RWPE1 (cell line): Measurements from ENCODE around the gene TMEM205.

ENCODE experiments used
- CTCF ChIA-PET: fragments of 350-600 bp; sonication (Branson Sonifier 250); formaldehyde crosslinking; extraction: SDS; loops from one replicate; lab custom pipeline; 2021; lab: Yijun Ruan, JAX
- POLR2A ChIA-PET: fragments of 400-600 bp; formaldehyde crosslinking; extraction: SDS; loops from one replicate; lab custom pipeline; 2020; ENCODE audit warnings: antibody characterized with exemption; ENCODE audit not compliant: low non-redundant PET; lab: Yijun Ruan, JAX
- DNase-seq: peaks from one replicate; pipeline ENCODE4 v3.0.0; 2012; ENCODE audit warnings: low spot score
- H3K27ac ChIP-seq: fragments of 450-650 bp; 2 replicates; pipeline ENCODE4 v1.5.1; 2017
- CTCF ChIP-seq: fragments of 450-650 bp; conservative IDR thresholded peaks from 2 replicates; pipeline ENCODE4 v1.5.1; 2017; ENCODE audit warnings: low read depth, mild to moderate bottlenecking

Gene TMEM205

DNA sequence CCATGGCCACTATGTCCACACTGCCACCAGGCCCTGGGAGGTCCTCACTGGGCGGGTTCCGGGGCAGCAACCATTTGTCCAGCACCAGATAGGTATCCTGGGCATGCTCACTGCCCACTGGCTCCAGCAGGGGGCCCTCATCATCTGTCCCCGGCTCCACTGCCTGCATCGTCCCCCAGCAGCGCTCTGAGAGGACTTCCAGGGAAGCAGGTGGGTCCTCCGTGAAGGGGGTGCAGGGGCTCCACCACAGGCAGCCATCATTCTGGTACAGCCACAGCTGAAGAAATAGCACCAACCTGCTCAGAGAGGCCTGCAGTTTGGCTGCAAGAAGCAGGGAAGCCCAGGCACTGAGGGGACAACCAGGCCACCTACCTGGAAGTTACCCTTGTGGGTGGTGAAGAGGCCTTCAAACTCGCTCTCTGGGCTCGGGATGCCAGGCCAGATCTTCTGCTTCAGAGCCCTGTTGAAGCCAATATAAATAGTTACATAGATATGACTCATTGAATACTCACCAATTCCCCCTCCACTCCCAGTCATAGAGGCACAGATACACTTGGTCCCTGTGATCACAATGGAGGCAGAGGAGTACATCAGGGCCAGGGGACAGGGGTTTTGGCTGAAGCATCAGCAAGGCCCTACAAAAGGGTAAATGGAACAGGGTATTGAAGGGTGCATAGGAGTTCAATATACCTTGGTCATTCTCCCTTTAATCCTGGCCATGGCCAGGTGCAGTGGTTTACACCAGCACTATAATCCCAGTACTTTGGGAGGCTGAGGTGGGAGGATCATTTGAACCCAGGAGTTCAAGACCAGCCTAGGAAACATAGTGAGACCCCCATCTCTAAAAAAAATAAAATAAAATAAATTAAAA lies 32.5 kb upstream of the TMEM205 start:
- peak; percentile 37 for TF ChIP-seq CTCF
- ChIA-PET CTCF (interaction anchor here (0.7 kb wide), 1 partner anchor 17 kb away, joined by 3 read pairs; no protein-coding TSS in a partner anchor), POLR2A (no interaction called here)
- DNase-seq = peak; percentile 89
- H3K27ac ChIP-seq = peak overlapping the region; percentile 96

GRCh38 chr19:11377756-11378155 lies 31.7 kb upstream of the TMEM205 start:
- TF ChIP-seq CTCF = no peak
- H3K27ac ChIP-seq = peak overlapping the region; percentile 96
- ChIA-PET CTCF (interaction anchor here (0.7 to 1.2 kb wide), 3 partner anchors 16 to 105 kb away, joined by 3 to 5 read pairs (median 3); no protein-coding TSS in a partner anchor), POLR2A (no interaction called here)
- no peak for DNase-seq

- TF ChIP-seq CTCF = no peak
- H3K27ac ChIP-seq = peak overlapping the region; percentile 96
- POLR2A ChIA-PET = no interaction called here
- CTCF ChIA-PET = interaction anchor here (0.6 to 1.3 kb wide), 4 partner anchors 83 to 342 kb away, joined by 3 to 5 read pairs (median 3); no protein-coding TSS in a partner anchor
- peak; percentile 46 for DNase-seq
Observed at GRCh38 chr19:11377237-11377636, 31.2 kb upstream of the TMEM205 start.

DNA sequence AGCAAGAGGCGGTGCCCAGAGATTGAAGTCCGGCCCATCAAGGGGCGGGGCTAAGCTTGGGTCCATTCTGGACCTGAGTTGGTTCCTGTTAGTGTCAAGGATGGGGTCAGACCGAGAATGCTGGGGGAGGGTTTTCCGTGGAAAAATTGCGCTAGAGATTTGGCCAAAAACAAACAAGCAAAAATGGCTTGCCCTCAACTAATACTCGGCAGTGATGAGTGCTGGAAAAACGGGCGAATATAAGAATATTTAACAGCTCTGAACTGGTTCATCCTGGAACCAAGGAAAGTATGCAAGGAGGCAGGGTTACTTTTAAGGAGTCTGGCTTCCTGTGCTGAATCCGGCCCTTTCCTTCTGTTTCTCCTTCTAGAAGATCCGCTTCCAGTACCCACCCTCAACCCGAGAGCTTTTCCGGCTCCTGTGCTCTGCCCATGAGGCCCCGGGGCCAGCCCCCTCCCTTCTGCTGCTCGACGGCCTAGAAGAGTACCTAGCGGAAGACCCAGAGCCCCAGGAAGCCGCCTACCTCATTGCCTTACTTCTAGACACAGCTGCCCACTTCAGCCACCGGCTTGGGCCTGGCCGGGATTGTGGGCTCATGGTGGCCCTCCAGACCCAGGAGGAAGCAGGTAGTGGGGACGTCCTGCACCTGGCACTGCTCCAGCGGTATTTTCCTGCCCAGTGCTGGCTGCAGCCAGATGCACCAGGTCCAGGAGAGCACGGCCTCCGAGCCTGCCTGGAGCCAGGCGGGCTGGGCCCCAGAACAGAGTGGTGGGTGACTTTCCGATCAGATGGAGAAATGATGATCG lies 29.3 kb upstream of the TMEM205 start:
- ChIA-PET CTCF (interaction anchor here (1.0 to 1.5 kb wide), 5 partner anchors 47 to 107 kb away, joined by 3 read pairs; no protein-coding TSS in a partner anchor), POLR2A (interaction anchor here (0.7 kb wide), 1 partner anchor 94 kb away, joined by 3 read pairs; no protein-coding TSS in a partner anchor)
- TF ChIP-seq CTCF = no peak
- no peak for DNase-seq
- peak overlapping the region; percentile 96 for H3K27ac ChIP-seq

DNA sequence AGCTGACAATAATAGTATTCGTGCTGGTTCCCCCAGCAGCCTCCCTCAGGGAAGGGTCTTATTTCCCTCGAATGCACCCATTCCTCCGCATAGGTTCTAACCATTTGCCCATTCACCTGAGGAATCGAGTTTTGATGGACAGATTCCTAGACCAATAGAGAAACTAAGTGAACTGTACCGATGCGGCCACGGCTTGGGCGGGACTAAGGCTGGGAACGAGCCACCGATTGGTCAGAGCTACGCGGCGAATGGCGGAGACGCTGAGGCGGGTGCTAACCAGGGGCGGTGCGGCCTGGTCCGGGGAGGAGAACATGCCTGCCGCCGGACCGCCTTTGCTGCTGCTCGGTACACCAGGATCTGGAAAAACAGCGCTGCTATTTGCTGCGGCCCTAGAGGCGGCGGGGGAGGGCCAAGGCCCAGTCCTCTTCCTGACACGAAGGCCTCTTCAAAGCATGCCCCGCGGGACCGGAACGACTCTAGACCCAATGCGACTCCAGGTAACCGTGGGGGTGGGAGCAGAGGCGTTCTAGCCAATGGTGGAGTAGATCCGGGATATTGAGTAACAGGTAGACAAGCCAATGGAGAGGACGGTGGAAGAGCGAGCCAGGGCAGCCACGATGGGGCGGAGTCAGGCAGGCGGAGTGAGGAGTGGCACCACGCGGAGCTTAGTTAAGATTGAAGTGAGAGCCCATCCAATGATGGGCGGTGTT lies 28.5 kb upstream of the TMEM205 start, which contains the start of gene SWSAP1:
Gene SWSAP1, plus strand, starts transcription at position 234 of the 710 bp plus-strand sequence. Its CDS starts 15 bp downstream, at position 249.
- ChIA-PET POLR2A (interaction anchor here (0.7 kb wide), 1 partner anchor 93 kb away, joined by 3 read pairs; no protein-coding TSS in a partner anchor), CTCF (interaction anchor here (1.0 to 1.5 kb wide), 5 partner anchors 48 to 728 kb away, joined by 3 read pairs; no protein-coding TSS in a partner anchor)
- peak within 1 kb of the TSS; percentile 96 for H3K27ac ChIP-seq
- no peak for TF ChIP-seq CTCF
- DNase-seq = peak; percentile 100
